A549 treated with Hydrocortisone at 1 μM for 4 hours (cell line): Measurements from ENCODE around the gene MAPK1. TPM values are rescaled to one million over a fixed set of nuclear protein-coding genes. Genes with fewer than 3 reads are reported as not detected.

Source experiments
- total RNA-seq: library from RNA; stranded (reverse); fragments of 200-300 nt; extraction: Qiagen RNA extraction; gene quantifications from 5 replicates; pipeline ENCODE4 v1.2.3, GENCODE V29; 2022

Gene MAPK1
- total RNA-seq, result 52.1 to 75.9 TPM (median 64.8 TPM) in 5 replicates

GRCh38 chr22:21867528-21868266, at the start of gene MAPK1:
Gene MAPK1, minus strand, starts transcription at chr22:21867645. Its CDS starts 205 bp downstream, at chr22:21867440.

GRCh38 chr22:21735200-21736083, 132.0 kb downstream of the MAPK1 start, which contains the start of gene YPEL1:
Gene YPEL1, minus strand, starts transcription at chr22:21735794. Its CDS starts 25,050 bp downstream, at chr22:21710744.

Other genes with a start within 250 kb of the MAPK1 start
- gene YDJC, start 237.6 kb downstream of the MAPK1 start, total RNA-seq, result 30.2 to 55.0 TPM (median 52.8 TPM) in 5 replicates
- 0.05 to 0.06 TPM in 2 of 5 replicates, not detected in the others for gene CCDC116, start 234.9 kb downstream of the MAPK1 start, total RNA-seq
- gene SDF2L1, start 225.3 kb downstream of the MAPK1 start, total RNA-seq, result 30.5 to 58.7 TPM (median 50.1 TPM) in 5 replicates
- gene PPIL2, start 201.6 kb downstream of the MAPK1 start, total RNA-seq, result 18.7 to 23.1 TPM (median 21.1 TPM) in 5 replicates
- 0.14 to 0.47 TPM (median 0.23 TPM) in 5 replicates for gene YPEL1, start 131.9 kb downstream of the MAPK1 start, total RNA-seq
- 16.2 to 19.4 TPM (median 18.1 TPM) in 5 replicates for gene PPM1F, start 85.2 kb upstream of the MAPK1 start, total RNA-seq
- gene TOP3B, start 115.1 kb upstream of the MAPK1 start, total RNA-seq, result 12.6 to 17.2 TPM (median 15.0 TPM) in 5 replicates